ENCODE measurements around the gene IL21. TPM values are rescaled to one million over a fixed set of nuclear protein-coding genes. Genes with fewer than 3 reads are reported as not detected.

The IL21 gene
- total and polyA plus RNA-seq, 8 donors, result not detected

DNA sequence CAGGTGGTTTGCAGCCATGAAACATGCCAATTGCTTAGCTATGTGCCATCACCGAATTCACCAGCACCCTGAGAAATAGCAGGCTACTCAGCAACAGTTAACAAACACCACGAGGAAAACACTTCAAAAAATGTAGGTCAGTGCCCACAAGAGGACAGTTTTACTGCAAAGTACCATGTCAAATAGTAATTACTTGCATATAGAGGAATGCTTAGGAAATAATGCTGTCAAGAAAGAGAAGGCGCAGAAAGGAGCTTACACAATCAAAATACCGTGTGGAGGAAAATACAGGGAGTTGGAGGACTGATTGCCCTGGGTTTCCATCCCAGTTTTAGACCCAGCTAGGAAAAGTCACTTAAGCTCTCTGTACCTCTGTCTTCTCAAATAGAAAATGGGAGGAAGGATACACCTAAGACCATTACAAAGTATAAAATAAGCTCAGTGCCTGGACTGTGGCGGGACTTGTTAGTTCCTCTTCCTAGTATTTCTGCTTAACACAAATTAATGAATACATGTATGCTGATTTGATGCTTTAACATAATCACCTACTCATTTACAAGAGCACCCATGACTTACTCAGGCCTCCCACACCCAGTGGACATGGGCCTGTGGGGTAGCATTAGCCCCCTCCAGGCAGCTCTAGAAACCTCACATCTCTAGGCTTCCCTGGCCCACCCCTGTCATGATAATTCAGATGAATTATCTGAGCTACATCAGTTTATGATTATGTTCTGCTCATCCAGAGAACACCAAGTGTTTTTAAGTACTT, 44.5 kb upstream of the IL21 start:
- Histone ChIP-seq H3K9me3 (no peaks in the 10 kb centered on the region), H3K27ac (no peak overlapping the region), H3K36me3 (no peaks in the 10 kb centered on the region), H3K27me3 (no peaks in the 10 kb centered on the region), H3K4me1 (no peaks in the 10 kb centered on the region), H3K4me3 (no peak overlapping the region)
- TF ChIP-seq, protein P1, sequence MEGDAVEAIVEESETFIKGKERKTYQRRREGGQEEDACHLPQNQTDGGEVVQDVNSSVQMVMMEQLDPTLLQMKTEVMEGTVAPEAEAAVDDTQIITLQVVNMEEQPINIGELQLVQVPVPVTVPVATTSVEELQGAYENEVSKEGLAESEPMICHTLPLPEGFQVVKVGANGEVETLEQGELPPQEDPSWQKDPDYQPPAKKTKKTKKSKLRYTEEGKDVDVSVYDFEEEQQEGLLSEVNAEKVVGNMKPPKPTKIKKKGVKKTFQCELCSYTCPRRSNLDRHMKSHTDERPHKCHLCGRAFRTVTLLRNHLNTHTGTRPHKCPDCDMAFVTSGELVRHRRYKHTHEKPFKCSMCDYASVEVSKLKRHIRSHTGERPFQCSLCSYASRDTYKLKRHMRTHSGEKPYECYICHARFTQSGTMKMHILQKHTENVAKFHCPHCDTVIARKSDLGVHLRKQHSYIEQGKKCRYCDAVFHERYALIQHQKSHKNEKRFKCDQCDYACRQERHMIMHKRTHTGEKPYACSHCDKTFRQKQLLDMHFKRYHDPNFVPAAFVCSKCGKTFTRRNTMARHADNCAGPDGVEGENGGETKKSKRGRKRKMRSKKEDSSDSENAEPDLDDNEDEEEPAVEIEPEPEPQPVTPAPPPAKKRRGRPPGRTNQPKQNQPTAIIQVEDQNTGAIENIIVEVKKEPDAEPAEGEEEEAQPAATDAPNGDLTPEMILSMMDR (IDR thresholded peaks at IDR 0.05), result no peak
- no peak for FAIRE-seq
- DNase-seq, result no peak
- no peak for ATAC-seq
- intact Hi-C loops (cut with DNase I), result no loop called here
- 68 to 69% methylated on average over 5 of the region's 5 CpGs for WGBS, 2 donors

DNA sequence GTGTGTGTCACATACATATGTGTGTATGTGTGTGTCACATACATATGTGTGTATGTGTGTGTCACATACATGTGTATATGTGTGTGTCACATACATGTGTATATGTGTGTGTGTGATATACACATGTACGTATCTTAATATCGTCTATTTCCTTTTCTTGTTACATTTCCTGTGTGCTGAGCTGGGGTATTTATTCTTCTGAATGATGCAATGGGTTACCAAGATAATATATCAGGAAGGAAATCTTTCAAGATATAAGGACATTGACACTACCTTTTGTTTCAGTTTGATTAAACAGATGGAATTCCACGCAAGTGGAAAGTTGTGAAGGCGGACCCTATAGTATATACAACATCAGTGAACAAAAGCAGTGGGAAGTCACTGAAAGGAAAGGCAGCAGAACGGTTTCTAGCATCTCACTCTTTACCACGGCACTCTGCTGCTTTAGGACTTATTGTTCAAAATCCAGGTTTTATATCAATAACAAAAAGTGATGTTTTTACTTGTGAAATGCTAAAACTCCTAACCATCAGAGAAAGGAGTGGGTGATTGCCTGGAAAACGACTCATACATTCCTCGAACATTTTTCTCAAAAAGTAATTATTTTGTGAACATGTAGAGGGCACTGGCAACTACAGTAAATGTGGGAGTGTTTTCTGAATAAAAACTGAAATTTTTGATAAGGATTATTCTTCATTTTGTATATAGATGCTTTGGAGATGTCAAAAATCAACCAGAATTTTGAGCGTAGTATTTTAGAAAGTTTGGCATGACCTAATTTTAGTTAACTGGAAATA, 43.1 kb upstream of the IL21 start:
- FAIRE-seq, result no peak
- H3K4me1 ChIP-seq, result no peaks in the 10 kb centered on the region
- H3K4me3 ChIP-seq, result no peak overlapping the region
- DNase-seq, result no peak
- no peaks in the 10 kb centered on the region for H3K27me3 ChIP-seq
- no peaks in the 10 kb centered on the region for H3K9me3 ChIP-seq
- no peak overlapping the region for H3K27ac ChIP-seq
- WGBS, 2 donors, result 57 to 66% methylated on average over 9 of the region's 9 CpGs
- TF ChIP-seq, protein P1 (IDR thresholded peaks at IDR 0.05), result no peak
- H3K36me3 ChIP-seq, result no peaks in the 10 kb centered on the region
- ATAC-seq, result no peak
- intact Hi-C loops (cut with DNase I), result no loop called here

DNA sequence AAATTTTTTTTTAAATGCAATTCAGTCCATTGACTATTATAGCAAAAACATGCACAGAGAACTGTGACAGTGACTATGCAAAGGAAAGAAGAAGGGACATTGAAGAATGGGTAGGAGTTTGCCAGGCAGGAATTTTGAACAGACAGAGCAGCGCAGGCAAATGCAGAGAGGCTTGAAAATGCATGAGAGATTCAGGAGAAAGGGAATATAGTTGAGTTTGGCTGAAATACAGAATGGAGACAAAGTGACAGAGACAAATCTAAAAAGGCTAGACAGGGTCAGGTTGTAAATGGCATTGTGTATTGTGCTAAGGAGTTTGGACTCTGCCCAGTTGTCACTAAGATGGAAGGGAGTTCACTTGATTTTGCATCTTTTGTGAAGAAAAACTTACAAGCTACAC, 42.4 kb upstream of the IL21 start:
- Histone ChIP-seq H3K27me3 (no peaks in the 10 kb centered on the region), H3K9me3 (no peaks in the 10 kb centered on the region), H3K4me1 (no peaks in the 10 kb centered on the region), H3K36me3 (no peaks in the 10 kb centered on the region), H3K27ac (no peak overlapping the region), H3K4me3 (no peak overlapping the region)
- DNase-seq (no peak), FAIRE-seq (no peak), ATAC-seq (no peak)
- 41 to 83% methylated on average over 1 of the region's 1 CpG for WGBS, 2 donors
- TF ChIP-seq, protein P1 (IDR thresholded peaks at IDR 0.05), result no peak
- intact Hi-C loops (cut with DNase I), result no loop called here

DNA sequence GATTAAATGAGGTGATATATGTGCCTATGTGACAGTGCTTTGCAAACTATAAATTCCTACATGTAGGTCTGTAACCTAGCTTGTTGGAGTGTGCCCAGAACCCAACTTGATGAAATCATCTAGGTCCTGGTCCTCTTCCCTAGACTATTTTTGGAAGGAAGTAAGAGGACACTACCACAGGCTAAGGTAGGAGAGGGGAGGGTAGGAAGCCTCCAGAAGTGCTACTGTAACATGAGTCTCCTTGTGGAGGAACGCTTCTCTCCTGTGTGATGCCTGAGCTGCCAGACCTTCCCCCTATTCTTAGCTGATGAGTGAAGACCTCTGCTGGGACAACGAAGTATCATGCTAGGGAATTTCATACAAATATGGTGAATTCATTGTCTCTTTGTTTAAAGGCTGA, 41.8 kb upstream of the IL21 start:
- no peak for DNase-seq
- FAIRE-seq, result no peak
- H3K9me3 ChIP-seq, result no peaks in the 10 kb centered on the region
- intact Hi-C loops (cut with DNase I), result no loop called here
- no peak overlapping the region for H3K27ac ChIP-seq
- H3K27me3 ChIP-seq, result no peaks in the 10 kb centered on the region
- no peak overlapping the region for H3K4me3 ChIP-seq
- H3K4me1 ChIP-seq, result no peaks in the 10 kb centered on the region
- H3K36me3 ChIP-seq, result no peaks in the 10 kb centered on the region
- TF ChIP-seq, protein P1 (IDR thresholded peaks at IDR 0.05), result no peak
- 33 to 53% methylated on average over 2 of the region's 2 CpGs for WGBS, 2 donors
- ATAC-seq, result no peak
